HG03108 (cell line): ENCODE measurements around the gene IFNL4.
"Not testable (repeated sequence)": the region's sequence is repeated elsewhere in the genome, so short reads cannot be mapped to it uniquely, and the experiment has no call there.

Experiments
- ATAC-seq: cut with Tn5 transposase; IDR thresholded peaks from one replicate; pipeline ENCODE4 v1.9.1; 2021; ENCODE audit warnings: moderate library complexity; ENCODE audit not compliant: unreplicated experiment

Gene IFNL4

DNA sequence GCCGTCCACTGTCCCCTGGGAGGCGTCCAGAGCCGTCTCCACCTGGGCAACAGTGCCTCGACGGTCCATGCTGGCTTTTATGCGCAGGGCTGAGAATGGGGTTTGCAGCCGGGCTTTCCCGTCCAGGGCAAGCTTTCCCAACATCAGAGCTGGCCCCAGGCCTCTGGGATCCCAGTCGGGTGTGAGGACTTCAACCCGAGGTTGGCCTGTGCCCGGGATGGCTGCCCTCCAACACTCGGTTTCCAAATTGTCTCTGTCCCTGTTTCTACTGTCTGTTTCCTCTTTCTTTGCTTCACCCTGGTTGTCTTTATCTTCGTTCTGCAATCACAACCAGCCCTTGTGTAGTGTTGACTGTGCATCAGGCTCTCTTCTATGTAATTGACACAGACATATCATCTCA lies at the start of gene IFNL4:
IFNL4 (minus strand) TSS at position 51 of the 400 bp plus-strand sequence.
- ATAC-seq: no peak

DNA sequence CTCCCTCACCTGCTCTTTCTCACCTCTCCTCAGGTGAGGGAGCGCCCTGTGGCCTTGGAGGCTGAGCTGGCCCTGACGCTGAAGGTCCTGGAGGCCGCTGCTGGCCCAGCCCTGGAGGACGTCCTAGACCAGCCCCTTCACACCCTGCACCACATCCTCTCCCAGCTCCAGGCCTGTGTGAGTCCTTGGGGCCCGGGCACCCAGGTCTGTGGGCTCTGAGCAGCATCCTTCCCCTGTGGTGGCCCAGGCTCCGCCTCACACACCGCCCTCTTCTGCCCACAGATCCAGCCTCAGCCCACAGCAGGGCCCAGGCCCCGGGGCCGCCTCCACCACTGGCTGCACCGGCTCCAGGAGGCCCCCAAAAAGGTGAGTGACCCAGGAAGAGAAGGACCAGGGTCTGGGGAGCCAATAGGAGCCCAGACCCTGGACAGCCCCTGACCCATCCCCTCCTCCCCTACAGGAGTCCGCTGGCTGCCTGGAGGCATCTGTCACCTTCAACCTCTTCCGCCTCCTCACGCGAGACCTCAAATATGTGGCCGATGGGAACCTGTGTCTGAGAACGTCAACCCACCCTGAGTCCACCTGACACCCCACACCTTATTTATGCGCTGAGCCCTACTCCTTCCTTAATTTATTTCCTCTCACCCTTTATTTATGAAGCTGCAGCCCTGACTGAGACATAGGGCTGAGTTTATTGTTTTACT lies 49.4 kb upstream of the IFNL4 start:
- no peak for ATAC-seq

DNA sequence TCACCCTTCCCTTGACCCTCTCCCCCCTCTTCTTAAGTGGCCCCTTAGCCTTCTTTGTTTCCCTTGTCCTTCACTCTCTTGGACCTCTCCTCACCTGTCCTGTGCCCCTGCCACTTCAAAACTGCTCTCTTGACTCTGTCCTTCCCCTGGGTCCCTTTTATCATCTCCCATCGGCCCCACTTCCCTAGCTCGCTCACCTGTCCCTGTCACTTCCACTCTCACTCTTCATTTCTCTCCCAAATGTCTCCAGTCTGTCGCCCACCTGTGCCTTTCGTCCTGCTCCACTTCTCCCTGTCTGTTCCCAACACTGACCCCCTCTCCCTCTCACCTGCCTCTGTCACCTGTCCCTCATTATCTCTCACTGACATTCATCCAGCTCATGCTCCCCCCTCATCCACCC lies 48.2 kb upstream of the IFNL4 start:
- ATAC-seq: no peak

DNA sequence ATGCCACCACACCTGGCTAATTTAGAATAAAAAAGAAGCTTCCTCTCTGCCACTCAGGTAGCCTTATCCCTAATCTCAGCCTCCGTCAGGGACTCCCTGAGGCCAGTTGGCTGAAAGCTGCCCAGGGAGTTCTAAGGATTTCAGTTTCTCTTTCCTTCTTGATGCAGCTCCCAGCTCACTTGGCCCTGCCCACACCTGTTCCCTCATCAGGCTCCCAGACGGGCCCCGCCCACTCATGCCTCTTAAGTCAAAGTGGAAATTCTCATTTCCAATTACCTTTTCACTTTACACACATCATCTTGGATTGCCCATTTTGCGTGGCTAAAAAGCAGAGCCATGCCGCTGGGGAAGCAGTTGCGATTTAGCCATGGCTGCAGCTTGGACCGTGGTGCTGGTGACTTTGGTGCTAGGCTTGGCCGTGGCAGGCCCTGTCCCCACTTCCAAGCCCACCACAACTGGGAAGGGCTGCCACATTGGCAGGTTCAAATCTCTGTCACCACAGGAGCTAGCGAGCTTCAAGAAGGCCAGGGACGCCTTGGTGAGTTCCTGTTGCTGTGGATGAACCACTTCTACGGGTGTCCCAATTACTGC lies 47.5 kb upstream of the IFNL4 start, which contains the start of gene IFNL1:
IFNL1 (plus strand) TSS at position 353 of the 591 bp plus-strand sequence; CDS start at position 368, 15 bp downstream.
- ATAC-seq: no peak

DNA sequence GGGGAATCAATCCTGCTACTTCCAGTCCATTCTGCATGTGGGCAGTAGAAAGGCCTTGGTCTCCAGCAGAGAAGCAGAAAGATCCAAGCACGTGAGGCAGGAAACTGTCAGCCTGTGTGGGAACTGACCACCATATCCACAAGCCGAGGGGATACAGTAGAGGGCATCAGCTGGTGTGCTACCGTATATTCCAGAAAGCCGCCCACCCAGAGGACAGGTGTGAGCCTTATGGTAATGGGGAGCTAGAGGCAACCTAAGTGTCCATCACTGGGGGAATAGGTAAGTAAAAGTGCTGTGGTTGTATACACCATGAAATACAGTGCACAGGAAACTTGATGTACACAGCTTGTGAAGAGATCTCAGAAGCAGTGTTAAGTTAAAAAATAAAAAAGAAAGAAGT lies 44.7 kb upstream of the IFNL4 start:
- no peak for ATAC-seq

DNA sequence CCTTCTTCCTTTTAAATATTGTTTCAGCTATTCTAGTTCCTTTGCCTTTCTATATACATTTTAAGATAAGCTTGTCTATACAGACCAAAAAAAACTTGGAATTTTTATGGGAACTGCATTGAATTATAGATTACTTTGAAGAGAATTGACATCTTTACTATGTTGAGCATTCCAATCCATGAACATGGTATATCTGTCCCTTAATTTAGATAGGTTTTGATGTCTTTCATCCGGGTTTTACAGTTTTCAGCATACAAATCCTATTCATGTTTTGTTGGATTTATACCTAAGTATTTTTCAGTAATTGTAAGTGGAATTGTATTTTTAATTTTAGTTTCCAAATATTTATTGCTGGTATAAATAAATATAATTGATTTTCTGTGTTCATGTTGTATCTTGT lies 35.4 kb upstream of the IFNL4 start:
- ATAC-seq: no peak

DNA sequence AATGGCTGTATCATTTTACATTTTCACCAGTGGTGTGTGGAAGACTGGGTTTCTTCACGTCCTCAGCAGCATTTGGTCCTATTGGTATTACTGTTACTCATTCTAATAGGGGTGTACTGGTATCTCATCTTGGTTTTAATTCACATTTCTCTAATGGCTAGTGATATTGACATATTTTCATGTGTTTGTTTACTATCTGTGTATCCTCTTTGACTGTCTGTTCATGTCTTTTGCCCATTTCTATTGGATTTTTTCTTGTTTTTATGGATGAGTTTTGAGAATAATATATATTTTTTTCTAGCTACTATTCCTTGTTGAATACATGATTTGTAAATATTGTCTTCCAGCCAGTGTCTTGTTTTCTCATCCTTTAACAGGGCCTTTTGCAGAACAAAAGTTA lies 33.4 kb upstream of the IFNL4 start:
- no peak for ATAC-seq

DNA sequence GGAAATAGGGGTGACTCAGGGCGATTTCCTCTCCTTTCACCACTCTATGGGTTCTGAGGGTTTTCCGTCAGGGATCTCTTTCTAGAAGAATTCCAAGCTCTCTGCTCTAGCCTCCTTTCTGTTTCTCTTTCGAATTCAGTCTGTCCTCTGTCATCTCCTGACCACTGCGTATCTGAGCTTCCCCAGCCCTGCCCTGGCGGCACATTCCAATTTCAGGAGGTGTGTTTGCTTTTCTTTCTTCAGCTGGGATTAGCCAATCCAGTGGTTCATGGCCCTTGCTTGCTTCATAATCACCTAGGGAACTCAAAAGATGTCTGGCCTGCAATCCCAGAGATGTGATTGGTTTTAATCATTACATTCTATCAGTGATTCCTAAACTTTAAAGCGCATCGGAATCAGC lies 28.9 kb upstream of the IFNL4 start:
- ATAC-seq: no peak

DNA sequence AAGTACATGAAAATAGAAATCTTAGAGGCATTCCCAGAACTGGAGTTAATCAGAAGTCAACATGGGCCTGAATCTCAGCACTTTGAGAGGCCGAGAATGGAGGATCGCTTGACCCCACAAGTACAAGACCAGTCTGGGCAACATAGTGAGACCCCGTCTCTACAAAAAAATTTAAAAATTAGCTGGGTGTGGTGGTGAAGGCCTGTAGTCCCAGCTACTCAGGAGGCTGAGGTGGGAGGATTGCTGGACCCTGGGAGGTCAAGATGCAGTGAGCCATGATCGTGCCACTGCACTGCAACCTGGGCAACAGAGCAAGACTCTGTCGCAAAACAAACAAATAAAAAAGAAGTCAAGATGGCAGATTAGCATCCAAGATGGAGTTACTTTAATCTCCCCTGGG lies 28.1 kb upstream of the IFNL4 start:
- no peak for ATAC-seq

DNA sequence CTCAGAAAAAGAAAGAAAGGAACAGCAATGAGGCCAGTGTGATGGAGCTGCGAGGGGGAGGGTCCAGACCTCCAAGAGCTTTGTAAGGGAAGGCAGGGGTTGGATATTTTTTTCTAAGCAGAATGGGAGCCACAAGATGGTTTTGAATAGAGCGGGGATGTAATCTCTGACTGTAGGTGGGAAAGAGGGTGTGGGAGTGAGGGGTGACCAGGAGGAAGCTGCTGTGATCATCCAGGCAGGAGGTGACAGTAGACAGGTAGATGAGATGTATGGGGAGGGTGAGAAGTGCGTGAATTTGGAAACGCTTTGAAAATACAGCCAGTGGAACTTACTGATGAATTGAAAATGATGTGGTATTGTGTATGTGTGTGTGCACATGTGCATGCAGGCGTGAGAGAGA lies 26.9 kb upstream of the IFNL4 start:
- ATAC-seq: no peak

DNA sequence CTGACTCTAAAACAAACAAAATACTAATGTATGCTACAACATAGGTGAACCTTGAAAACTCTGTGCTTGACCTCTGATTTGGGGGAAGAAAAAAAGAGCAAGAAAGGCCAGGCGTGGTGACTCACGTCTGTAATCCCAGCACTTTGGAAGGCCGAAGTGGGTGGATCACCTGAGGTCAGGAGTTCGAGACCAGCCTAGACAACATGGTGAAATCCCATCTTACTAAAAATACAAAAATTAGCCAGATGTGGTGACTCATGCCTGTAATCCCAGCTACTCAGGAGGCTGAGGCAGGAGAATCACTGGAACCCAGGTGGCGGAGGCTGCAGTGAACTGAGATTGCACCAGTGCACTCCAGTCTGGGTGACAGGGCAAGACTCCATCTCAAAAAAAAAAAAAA lies 25.2 kb upstream of the IFNL4 start:
- not testable (repeated sequence) for ATAC-seq

DNA sequence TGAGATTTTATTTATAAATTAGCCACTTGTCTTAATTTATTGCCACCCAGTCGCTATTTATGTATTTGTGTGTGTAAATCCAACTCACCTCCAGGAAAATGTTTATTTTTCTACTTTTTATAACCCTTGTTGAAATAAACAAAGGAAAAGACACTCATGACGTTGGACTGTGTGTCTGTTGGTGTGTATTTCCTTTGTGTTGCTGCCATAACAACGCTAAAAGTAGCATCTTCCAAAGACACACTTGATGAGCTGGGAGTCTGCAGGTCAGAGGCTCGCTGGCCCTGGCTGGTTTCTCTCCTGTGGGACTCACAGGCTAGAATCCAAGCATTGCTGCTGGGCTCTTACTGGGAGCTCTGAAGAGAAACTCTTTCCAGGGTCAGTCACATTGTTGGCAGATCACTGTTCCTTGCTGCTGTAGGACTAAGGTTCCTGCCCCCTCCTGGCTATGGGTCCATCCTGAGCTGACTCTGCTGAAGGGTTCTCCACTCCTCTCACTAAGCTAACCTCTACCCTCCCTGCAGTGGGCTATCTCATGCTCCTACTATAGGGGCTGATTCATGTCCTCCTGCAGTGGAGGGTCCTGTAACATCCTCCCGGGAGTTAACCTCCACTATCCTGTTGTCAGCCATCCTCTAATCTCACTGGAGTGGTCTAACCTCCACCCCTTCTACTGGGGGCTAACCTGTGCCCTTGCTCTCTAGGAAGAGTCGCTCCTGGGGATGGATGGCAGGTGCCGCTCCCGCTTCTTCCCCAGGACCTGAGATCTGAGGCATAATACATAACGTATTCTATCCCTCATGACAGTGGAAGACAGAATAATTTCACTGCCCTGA lies 21.6 kb upstream of the IFNL4 start:
- ATAC-seq: no peak

DNA sequence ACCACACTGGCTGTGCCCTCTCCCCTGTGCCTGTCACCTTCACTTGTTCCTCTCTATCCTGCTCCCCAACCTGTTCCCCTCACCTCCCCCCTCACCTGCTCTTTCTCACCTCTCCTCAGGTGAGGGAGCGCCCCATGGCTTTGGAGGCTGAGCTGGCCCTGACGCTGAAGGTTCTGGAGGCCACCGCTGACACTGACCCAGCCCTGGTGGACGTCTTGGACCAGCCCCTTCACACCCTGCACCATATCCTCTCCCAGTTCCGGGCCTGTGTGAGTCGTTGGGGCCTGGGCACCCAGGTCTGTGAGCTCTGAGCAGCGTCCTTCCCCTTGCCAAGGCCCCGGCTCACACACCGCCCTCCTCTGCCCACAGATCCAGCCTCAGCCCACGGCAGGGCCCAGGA lies 20.7 kb upstream of the IFNL4 start:
- ATAC-seq: not testable (repeated sequence)

DNA sequence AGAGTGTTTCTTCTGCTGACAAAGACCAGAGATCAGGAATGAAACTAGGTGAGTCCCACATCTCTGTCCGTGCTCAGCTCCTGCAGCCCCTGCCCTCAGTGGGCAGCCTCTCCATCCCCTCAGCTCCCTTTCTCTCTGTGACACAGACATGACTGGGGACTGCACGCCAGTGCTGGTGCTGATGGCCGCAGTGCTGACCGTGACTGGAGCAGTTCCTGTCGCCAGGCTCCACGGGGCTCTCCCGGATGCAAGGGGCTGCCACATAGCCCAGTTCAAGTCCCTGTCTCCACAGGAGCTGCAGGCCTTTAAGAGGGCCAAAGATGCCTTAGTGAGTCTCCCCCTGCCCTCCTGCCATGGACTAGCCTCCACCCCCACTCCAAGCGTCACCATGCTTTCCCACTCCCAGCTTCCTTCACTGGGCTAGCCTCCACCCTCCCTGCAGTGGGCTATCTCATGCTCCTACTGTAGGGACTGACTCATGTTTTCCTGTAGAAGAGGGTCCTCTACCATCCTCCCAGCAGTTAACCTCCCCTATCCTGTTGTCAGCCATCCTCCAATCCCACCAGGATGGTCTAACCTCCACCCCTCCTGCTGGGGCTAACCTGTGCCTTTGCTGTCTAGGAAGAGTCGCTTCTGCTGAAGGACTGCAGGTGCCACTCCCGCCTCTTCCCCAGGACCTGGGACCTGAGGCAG lies 20.0 kb upstream of the IFNL4 start:
- not testable (repeated sequence) for ATAC-seq

DNA sequence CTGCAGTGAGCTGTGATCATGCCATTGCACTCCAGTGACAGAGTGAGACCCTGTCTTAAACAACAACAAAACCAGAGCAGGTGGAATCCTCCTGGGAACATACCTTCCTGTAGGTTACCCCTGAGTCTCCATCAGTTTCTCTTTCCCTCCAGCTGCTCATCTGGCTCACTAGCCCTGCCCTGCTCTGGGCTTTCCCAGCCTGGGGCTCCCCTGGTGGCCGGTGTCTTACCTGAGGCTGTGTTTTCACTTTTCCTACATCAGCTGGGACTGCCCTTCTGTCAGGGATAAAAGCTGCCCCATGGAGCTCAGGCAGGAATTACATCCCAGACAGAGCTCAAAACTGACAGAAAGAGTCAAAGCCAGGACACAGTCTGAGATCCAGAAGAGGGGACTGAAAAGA lies 19.4 kb upstream of the IFNL4 start, which contains the start of gene IFNL2:
IFNL2 (plus strand) TSS at position 312 of the 400 bp plus-strand sequence. CDS start 173 bp downstream, outside the sequence.
- ATAC-seq: not testable (repeated sequence)

DNA sequence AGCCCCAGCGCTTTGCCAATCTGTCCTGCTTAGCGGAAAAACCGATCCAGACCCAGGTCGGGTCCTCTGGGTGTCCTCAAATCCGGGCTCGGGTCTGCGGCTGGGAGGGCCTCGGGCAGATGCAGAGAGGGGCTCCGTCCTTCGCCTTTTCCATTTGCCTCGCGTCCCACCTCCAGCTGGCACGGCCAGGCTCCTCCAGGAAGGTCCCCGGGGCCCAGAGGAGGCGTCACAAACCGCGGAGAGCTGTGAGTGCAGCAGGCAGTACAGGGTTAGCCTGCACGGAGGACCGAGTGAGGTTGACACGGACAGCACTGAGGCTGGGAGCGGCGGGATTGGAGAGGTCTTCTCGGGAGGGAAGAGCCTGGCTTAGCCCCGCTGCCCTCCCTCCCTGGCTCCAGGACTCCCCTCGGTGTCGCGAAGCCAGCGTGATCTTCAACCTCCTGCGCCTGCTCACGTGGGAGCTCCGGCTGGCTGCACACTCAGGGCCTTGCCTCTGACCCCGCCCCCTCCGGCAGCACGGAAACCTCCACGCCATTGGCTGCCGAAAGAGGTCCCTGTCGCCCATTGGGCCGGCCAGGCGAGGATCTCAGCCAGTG lies 16.8 kb upstream of the IFNL4 start:
- ATAC-seq: no peak

DNA sequence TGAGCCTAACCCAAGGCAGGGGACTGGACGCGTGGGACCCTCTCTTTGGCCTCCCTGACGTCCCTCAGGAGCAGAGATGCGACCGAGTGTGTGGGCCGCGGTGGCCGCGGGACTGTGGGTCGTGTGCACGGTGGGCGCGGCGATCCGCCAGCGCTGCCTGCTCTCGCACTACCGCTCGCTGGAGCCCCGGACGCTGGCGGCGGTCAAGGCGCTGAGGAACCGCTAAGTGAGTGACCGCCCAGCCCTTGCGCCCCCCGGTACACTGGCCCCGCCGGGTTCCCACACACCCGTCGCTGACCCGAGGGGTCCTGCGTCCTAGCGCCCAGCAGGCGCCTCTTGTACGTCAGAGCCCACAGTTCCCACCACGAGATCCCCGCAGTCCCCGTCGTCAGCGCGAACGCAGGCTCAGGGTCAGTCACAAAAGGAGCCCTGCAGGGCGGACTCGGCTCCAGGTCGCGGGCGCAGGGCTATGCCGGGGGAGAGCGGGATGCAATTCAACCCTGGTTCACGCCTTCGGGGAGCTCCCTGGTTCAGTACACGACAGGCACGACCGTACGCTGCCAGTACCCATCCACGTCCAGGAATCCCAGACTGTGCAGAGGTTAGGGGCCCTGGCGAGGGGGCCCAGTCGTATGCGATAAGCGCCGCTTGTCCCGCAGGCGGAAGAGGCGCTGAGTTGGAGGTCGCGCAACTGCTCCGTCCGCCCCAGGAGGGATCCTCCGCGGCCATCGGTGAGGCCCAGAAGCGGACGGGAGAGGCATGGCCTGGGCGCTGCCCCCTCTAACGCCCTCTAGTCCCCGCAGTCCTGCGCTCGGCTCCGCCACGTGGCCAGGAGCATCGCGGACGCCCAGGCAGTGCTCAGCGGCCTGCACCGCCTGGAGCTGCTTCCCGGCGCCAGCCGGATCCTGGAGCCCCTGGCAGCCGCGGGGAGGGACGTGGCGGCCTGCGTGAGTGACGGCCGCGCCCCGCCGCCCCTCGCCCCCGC lies 15.9 kb upstream of the IFNL4 start:
- no peak for ATAC-seq

DNA sequence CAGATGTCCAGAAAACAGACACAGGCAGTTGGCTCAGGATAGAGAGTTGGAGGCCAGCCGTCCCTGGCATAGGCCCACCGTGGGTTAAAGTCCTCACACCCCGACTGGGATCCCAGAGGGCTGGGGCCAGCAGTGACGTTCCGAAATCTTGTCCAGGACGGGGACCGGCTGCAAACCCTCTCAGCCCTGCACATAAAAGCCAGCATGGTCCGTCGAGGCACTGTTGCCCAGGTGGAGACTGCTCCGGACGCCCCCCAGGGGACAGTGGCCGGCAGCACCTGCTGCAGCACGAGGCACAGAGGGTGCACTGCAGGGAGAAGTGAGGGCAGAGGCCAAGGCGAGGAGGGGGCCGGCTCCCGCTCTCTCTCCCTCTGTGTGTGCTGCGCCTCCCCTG lies 15.3 kb upstream of the IFNL4 start:
- ATAC-seq: no peak

DNA sequence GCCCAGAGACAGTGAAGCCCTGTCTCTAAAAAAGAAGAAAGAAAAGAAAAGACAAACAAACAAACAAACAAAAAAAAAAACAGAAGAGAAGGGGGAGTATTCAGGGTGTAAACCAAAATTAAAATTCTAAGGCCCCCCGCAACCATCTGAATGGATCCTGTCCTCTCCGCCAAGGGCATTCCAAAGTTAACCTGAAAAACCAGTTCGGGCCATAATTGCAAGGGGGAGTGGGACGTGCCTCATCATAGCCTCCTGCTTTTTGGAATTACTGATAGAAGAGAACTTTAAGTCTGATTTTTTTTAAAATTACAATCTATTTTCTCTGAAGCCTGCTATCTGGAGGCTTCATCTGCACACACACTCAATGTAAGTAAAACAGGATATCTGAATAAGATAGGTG lies 13.8 kb upstream of the IFNL4 start:
- no peak for ATAC-seq

DNA sequence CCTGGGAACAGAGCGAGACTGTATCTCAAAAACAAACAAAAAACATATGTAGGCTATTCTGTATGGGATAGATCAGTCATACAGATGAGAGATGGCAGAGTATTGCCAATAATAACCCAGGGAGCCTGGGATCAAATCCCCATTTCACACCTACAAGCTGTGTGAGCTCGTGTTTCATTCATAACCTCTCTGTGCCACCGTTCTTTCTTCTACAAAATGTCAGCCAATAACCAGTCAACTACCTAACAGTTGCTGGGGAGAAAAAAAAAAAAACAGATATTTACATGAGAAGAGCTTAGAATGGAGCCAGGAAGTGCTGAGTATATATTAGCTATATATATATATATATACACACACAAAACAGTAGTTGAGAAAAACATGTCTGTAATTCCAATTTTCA lies 13.0 kb upstream of the IFNL4 start:
- ATAC-seq: no peak
